K562 (cell line): Measurements from ENCODE around the gene JAKMIP1. TPM values are rescaled to one million over a fixed set of nuclear protein-coding genes. Genes with fewer than 3 reads are reported as not detected.

Experiments
- ATAC-seq: fragments of 200-7000 bp; cut with Tn5 transposase; 3 replicates; pipeline ENCODE4 v1.9.1; 2020; ENCODE audit warnings: moderate library complexity
- BruUV-seq: library from RNA; stranded (reverse); fragments of 400-500 nt; replicated peaks from 2 replicates; lab custom pipeline; 2021; lab: Mats Ljungman, UMichigan
- CTCF ChIA-PET: fragments of 300-600 bp; formaldehyde crosslinking; extraction: SDS; loops from one replicate; lab custom pipeline; 2021; ENCODE audit warnings: low intra/inter-chr PET ratio; lab: Yijun Ruan, JAX
- POLR2A ChIA-PET: fragments of 300-600, 350-650 bp; sonication (Branson Sonifier 250); formaldehyde crosslinking; extraction: SDS; loops from one replicate; lab custom pipeline; 2021; ENCODE audit warnings: antibody characterized with exemption, inconsistent platforms; lab: Yijun Ruan, JAX
- DNase-seq, 4 experiments: peaks; one replicate each; pipeline versions ENCODE4 v3.0.0 to v3.0.0-alpha.2; 2011 to 2018; ENCODE audit warnings: low spot score in 3 of 4, mixed read lengths in 3 of 4; ENCODE audit errors: extremely low read depth in 1 of 4
- FAIRE-seq: peaks from 2 replicates; lab custom pipeline; 2011; peaks lifted over from hg19 to GRCh38; lab: Jason Lieb, UNC
- H2AFZ ChIP-seq: 2 replicates; pipeline ENCODE4 v1.6.0; 2011; ENCODE audit warnings: low read depth, low read length, control low read depth, inconsistent platforms
- H3K27ac ChIP-seq: fragments of 200-600 bp; 3 replicates; pipeline ENCODE4 v1.8.0; 2011; ENCODE audit warnings: low read depth, mild to moderate bottlenecking, control low read depth, inconsistent platforms, low read length, moderate library complexity, mixed read lengths; ENCODE audit errors: extremely low read depth
- H3K27me3 ChIP-seq, 2 experiments: fragments of 300-600 bp in 1 of 2; 2 replicates in 1 of 2; 3 replicates in 1 of 2; pipeline versions ENCODE4 v1.6.0 to v1.8.0; 2011; ENCODE audit warnings: inconsistent platforms in 2 of 2, low read length in 2 of 2, mild to moderate bottlenecking in 1 of 2, mixed read lengths in 1 of 2, moderate library complexity in 1 of 2; ENCODE audit not compliant: control insufficient read depth in 2 of 2, insufficient read depth in 2 of 2
- H3K36me3 ChIP-seq: fragments of 300-600 bp; 3 replicates; pipeline ENCODE4 v1.8.0; 2011; ENCODE audit warnings: mild to moderate bottlenecking, low read length, inconsistent platforms; ENCODE audit not compliant: control insufficient read depth, insufficient read depth
- H3K4me1 ChIP-seq, 2 experiments: fragments of 200-600 bp in 1 of 2; replicated peaks in 1 of 2; 2 replicates in 1 of 2; 3 replicates in 1 of 2; pipeline versions ENCODE4 v1.5.1 to v1.8.0; 2011; ENCODE audit warnings: inconsistent platforms in 2 of 2, low read length in 2 of 2, mild to moderate bottlenecking in 1 of 2, mixed read lengths in 1 of 2, moderate library complexity in 1 of 2; ENCODE audit not compliant: control insufficient read depth in 2 of 2, insufficient read depth in 2 of 2
- H3K4me2 ChIP-seq: 2 replicates; pipeline ENCODE4 v1.6.1; 2011; ENCODE audit warnings: low read length, control low read depth, inconsistent platforms, mixed read lengths; ENCODE audit not compliant: insufficient read depth
- H3K4me3 ChIP-seq: fragments of 200-600 bp; sonication (generic), shearing (Covaris generic); 2 replicates; pipeline ENCODE4 v1.5.1; 2016; ENCODE audit warnings: control low read depth, inconsistent platforms
- H3K79me2 ChIP-seq: fragments of 200-600 bp; 3 replicates; pipeline ENCODE4 v1.8.0; 2011; ENCODE audit warnings: low read length, inconsistent platforms; ENCODE audit not compliant: control insufficient read depth, insufficient read depth
- H3K9ac ChIP-seq, 2 experiments: 2 replicates each; pipeline versions ENCODE4 v1.6.0 to v1.6.1; 2011; ENCODE audit warnings: low read depth in 2 of 2, low read length in 2 of 2, control low read depth in 1 of 2, inconsistent platforms in 1 of 2, mild to moderate bottlenecking in 1 of 2, mixed read lengths in 1 of 2; ENCODE audit not compliant: insufficient read depth in 1 of 2
- H3K9me1 ChIP-seq: one replicate; pipeline ENCODE4 v1.6.0; 2011; ENCODE audit warnings: inconsistent platforms, mild to moderate bottlenecking, low read length, moderate library complexity; ENCODE audit not compliant: control insufficient read depth, insufficient read depth
- H3K9me3 ChIP-seq: replicated peaks from 2 replicates; pipeline ENCODE4 v1.5.1; 2011; ENCODE audit warnings: low read depth, low read length, inconsistent platforms; ENCODE audit not compliant: control insufficient read depth, insufficient read depth
- H4K20me1 ChIP-seq: replicated peaks from 2 replicates; pipeline ENCODE4 v1.6.1; 2011; ENCODE audit warnings: low read length, inconsistent platforms, mixed read lengths; ENCODE audit not compliant: control insufficient read depth, insufficient read depth
- CTBP1 ChIP-seq: fragments of 450-650 bp; IDR thresholded peaks from 2 replicates; pipeline ENCODE4 v1.6.1; 2016; ENCODE audit warnings: borderline replicate concordance
- DIDO1 ChIP-seq: fragments of 450-650 bp; IDR thresholded peaks from 2 replicates; pipeline ENCODE4 v1.6.1; 2016; ENCODE audit warnings: low read depth, missing biosample characterization, missing genetic modification characterization
- KLF13 ChIP-seq: fragments of 450-650 bp; IDR thresholded peaks from 2 replicates; pipeline ENCODE4 v1.6.1; 2016; ENCODE audit warnings: missing genetic modification characterization, low read depth, mild to moderate bottlenecking, missing compliant biosample characterization, moderate library complexity, borderline replicate concordance
- LARP7 ChIP-seq: fragments of 450-650 bp; IDR thresholded peaks from 2 replicates; pipeline ENCODE4 v1.6.1; 2016
- NCOA2 ChIP-seq, 2 experiments: fragments of 450-650 bp; IDR thresholded peaks; 2 replicates each; pipeline ENCODE4 v1.6.1; 2018; ENCODE audit warnings: mild to moderate bottlenecking in 2 of 2, moderate library complexity in 1 of 2; ENCODE audit not compliant: partially characterized antibody in 2 of 2
- PHF20 ChIP-seq: fragments of 450-650 bp; IDR thresholded peaks from 2 replicates; pipeline ENCODE4 v1.6.1; 2018; ENCODE audit not compliant: partially characterized antibody
- PHF8 ChIP-seq: fragments of 200-600 bp; sonication (generic); IDR thresholded peaks from 2 replicates; pipeline ENCODE4 v1.6.1; 2012; ENCODE audit warnings: mixed run types, mild to moderate bottlenecking, inconsistent platforms, low read length, moderate library complexity, borderline replicate concordance
- TOE1 ChIP-seq, 2 experiments: fragments of 450-650 bp in 1 of 2; sonication (generic) in 1 of 2; formaldehyde crosslinking in 1 of 2; IDR thresholded peaks; 2 replicates each; pipeline versions ENCODE4 v1.7.1 to v1.8.0; 2016 to 2022; ENCODE audit warnings: borderline replicate concordance in 2 of 2, mild to moderate bottlenecking in 2 of 2, antibody characterized with exemption in 1 of 2, inconsistent platforms in 1 of 2, low read depth in 1 of 2, missing genetic modification reagents in 1 of 2, moderate library complexity in 1 of 2
- ZC3H4 ChIP-seq: sonication (generic); formaldehyde crosslinking; IDR thresholded peaks from 2 replicates; pipeline ENCODE4 v1.9.0; 2021; ENCODE audit warnings: missing genetic modification reagents, borderline replicate concordance
- WGBS: fragments of 100-300 bp; shearing (Covaris generic); methylation state at CpG from one replicate; pipeline ENCODE4 v1.1.6; 2016; ENCODE audit warnings: low coverage, mixed read lengths; ENCODE audit not compliant: insufficient coverage; ENCODE audit errors: missing lambda C conversion rate; 5-methylcytosine and 5-hydroxymethylcytosine counted together
- in situ Hi-C: fragments of 300-500 bp; cut with MboI; formaldehyde crosslinking; loops from 4 replicates; pipeline ENCODE4 v1.15.0; 2018; ENCODE audit warnings: inconsistent platforms, mixed read lengths
- intact Hi-C: fragments of 100-400 bp; cut with micrococcal nuclease; formaldehyde crosslinking; loops from 2 replicates; pipeline ENCODE4 v1.14.2; 2022
- polyA plus RNA-seq, 8 experiments: library from polyadenylated mRNA; depleted of rRNA in 4 of 8; stranded (reverse) in 5 of 8; unstranded in 3 of 8; fragments of >200 nt; fragmentation: Nextera tagmentation in 2 of 8; fragmentation: Illumina TruSeq in 1 of 8; extraction: Ambion mirVana in 2 of 8; extraction: Trizol in 1 of 8; gene quantifications; 2 replicates each; pipeline versions ENCODE4 v1.2.1 to v1.2.3, GENCODE V29; 2011 to 2014; ENCODE audit warnings: inconsistent platforms in 1 of 8, missing spikeins in 1 of 8
- total RNA-seq, 7 experiments: library from RNA; depleted of rRNA in 6 of 7; stranded (reverse); fragments of >200 nt in 6 of 7; fragmentation: Illumina TruSeq in 2 of 7; extraction: Trizol in 2 of 7; gene quantifications; 2 replicates each; pipeline versions ENCODE4 v1.2.1 to v1.2.3, GENCODE V29; 2011 to 2021; ENCODE audit warnings: low replicate concordance in 1 of 7
- TF ChIP-seq, protein P1 (sequence below), 2 experiments: IDR thresholded peaks in 1 of 2; conservative IDR thresholded peaks in 1 of 2; 2 replicates each; pipeline ENCODE4 v1.6.1; 2016; ENCODE audit warnings: low read depth in 2 of 2, mild to moderate bottlenecking in 1 of 2, missing compliant biosample characterization in 1 of 2, missing genetic modification characterization in 1 of 2, moderate library complexity in 1 of 2
- TF ChIP-seq, protein P2 (sequence below): IDR thresholded peaks from 2 replicates; pipeline ENCODE4 v1.6.1; 2011; ENCODE audit warnings: borderline replicate concordance, low read depth, mild to moderate bottlenecking, moderate library complexity, low read length; ENCODE audit not compliant: insufficient read depth, poor library complexity, severe bottlenecking
- TF ChIP-seq, protein P3 (sequence below), 2 experiments: fragments of 250-450 bp in 1 of 2; fragments of 450-650 bp in 1 of 2; sonication (Bioruptor Pico) in 1 of 2; IDR thresholded peaks; 2 replicates each; pipeline versions ENCODE4 v1.6.1 to v1.8.0; 2016 to 2021; ENCODE audit warnings: mild to moderate bottlenecking in 2 of 2, moderate library complexity in 2 of 2, missing compliant biosample characterization in 1 of 2, missing genetic modification characterization in 1 of 2
- TF ChIP-seq, protein P4 (sequence below): fragments of 450-650 bp; IDR thresholded peaks from 2 replicates; pipeline ENCODE4 v1.7.0; 2016; ENCODE audit warnings: borderline replicate concordance

JAKMIP1 gene
- total and polyA plus RNA-seq, 9 of the 15 experiments (the other 6 are each of a cell fraction or from before 2014, with no cell fraction given): not detected

DNA sequence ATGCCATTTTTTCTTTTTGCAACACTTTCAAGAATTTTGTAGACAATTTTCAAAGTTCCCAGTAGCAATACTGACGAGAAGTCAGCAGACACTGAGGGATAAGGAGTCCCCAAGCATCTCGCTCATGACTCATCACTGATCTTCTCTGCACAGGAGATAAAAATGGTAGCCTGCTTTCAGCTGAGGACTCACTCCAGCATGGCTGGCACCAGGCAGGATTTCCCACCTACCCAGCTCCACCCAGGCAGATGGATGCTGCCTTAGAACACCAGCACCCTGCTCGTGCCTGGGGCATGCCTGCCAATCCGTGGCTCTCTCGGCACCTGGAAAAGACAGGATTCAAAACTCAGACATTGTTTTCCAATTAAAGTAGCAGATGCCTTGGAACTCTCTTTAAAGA lies 24.9 kb downstream of the JAKMIP1 start:
- H3K9me3 ChIP-seq: no peaks in the 10 kb centered on the region
- no peak overlapping the region for H3K4me2 ChIP-seq
- ATAC-seq (no peak), DNase-seq (no peak), FAIRE-seq (no peak)
- no peaks in the 10 kb centered on the region for H3K4me1 ChIP-seq
- BruUV-seq: no TSS peak
- intact Hi-C loops: no loop called here
- H3K27ac ChIP-seq: no peak overlapping the region
- H4K20me1 ChIP-seq: no peaks in the 10 kb centered on the region
- POLR2A ChIA-PET: no interaction called here
- H3K27me3 ChIP-seq: no peaks in the 10 kb centered on the region
- H3K9ac ChIP-seq: no peak overlapping the region
- no peak overlapping the region for H2AFZ ChIP-seq
- H3K4me3 ChIP-seq: no peak overlapping the region
- in situ Hi-C loops: no loop called here
- H3K36me3 ChIP-seq: no peaks in the 10 kb centered on the region
- no peaks in the 10 kb centered on the region for H3K79me2 ChIP-seq
- CTCF ChIA-PET: no interaction called here
- no peaks in the 10 kb centered on the region for H3K9me1 ChIP-seq
- WGBS: 0% methylated on average over 5 of the region's 5 CpGs
- no peak for TF ChIP-seq TOE1 (IDR thresholded peaks at IDR 0.05; ENCODE audit: borderline replicate concordance)
- TF ChIP-seq TOE1 (CRISPR knock-in tag; IDR thresholded peaks at IDR 0.05; ENCODE audit: borderline replicate concordance, low read depth): no peak
- no peak for TF ChIP-seq NCOA2 (IDR thresholded peaks at IDR 0.05; ENCODE audit: partially characterized antibody in 2 of 2)
- TF ChIP-seq ZC3H4 (CRISPR knock-in tag): no peak
- TF ChIP-seq CTBP1: no peak
- no peak for TF ChIP-seq KLF13 (tag)
- TF ChIP-seq, protein P1, sequence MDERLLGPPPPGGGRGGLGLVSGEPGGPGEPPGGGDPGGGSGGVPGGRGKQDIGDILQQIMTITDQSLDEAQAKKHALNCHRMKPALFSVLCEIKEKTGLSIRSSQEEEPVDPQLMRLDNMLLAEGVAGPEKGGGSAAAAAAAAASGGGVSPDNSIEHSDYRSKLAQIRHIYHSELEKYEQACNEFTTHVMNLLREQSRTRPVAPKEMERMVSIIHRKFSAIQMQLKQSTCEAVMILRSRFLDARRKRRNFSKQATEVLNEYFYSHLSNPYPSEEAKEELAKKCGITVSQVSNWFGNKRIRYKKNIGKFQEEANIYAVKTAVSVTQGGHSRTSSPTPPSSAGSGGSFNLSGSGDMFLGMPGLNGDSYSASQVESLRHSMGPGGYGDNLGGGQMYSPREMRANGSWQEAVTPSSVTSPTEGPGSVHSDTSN (CRISPR knock-in tag; IDR thresholded peaks at IDR 0.05; ENCODE audit: low read depth): no peak
- TF ChIP-seq, protein P1 (tag; conservative IDR thresholded peaks at IDR 0.05; ENCODE audit: low read depth): no peak
- no peak for TF ChIP-seq PHF20
- no peak for TF ChIP-seq LARP7
- TF ChIP-seq, protein P2, sequence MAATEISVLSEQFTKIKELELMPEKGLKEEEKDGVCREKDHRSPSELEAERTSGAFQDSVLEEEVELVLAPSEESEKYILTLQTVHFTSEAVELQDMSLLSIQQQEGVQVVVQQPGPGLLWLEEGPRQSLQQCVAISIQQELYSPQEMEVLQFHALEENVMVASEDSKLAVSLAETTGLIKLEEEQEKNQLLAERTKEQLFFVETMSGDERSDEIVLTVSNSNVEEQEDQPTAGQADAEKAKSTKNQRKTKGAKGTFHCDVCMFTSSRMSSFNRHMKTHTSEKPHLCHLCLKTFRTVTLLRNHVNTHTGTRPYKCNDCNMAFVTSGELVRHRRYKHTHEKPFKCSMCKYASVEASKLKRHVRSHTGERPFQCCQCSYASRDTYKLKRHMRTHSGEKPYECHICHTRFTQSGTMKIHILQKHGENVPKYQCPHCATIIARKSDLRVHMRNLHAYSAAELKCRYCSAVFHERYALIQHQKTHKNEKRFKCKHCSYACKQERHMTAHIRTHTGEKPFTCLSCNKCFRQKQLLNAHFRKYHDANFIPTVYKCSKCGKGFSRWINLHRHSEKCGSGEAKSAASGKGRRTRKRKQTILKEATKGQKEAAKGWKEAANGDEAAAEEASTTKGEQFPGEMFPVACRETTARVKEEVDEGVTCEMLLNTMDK: no peak
- no peak for TF ChIP-seq DIDO1 (tag)
- TF ChIP-seq PHF8: no peak
- TF ChIP-seq, protein P3, sequence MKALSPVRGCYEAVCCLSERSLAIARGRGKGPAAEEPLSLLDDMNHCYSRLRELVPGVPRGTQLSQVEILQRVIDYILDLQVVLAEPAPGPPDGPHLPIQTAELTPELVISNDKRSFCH (CRISPR knock-in tag; IDR thresholded peaks at IDR 0.05): no peak
- TF ChIP-seq, protein P3 (tag; IDR thresholded peaks at IDR 0.05): no peak
- TF ChIP-seq, protein P4, sequence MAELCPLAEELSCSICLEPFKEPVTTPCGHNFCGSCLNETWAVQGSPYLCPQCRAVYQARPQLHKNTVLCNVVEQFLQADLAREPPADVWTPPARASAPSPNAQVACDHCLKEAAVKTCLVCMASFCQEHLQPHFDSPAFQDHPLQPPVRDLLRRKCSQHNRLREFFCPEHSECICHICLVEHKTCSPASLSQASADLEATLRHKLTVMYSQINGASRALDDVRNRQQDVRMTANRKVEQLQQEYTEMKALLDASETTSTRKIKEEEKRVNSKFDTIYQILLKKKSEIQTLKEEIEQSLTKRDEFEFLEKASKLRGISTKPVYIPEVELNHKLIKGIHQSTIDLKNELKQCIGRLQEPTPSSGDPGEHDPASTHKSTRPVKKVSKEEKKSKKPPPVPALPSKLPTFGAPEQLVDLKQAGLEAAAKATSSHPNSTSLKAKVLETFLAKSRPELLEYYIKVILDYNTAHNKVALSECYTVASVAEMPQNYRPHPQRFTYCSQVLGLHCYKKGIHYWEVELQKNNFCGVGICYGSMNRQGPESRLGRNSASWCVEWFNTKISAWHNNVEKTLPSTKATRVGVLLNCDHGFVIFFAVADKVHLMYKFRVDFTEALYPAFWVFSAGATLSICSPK: no peak
